ENCODE results near the gene KLF18. TPM values are rescaled to one million over a fixed set of nuclear protein-coding genes. Genes with fewer than 3 reads are reported as not detected.

The KLF18 gene
- polyA plus RNA-seq, 3 donors: not detected

Other genes with a start within 250 kb of the KLF18 start
- gene ARTN, start 207.8 kb downstream of the KLF18 start, polyA plus RNA-seq (ENCODE audit: insufficient read length in 3 of 3): 1 to 10 TPM; 1.7 to 4.8 (median 2.4) TPM
- gene IPO13, start 194.7 kb downstream of the KLF18 start, polyA plus RNA-seq (ENCODE audit: insufficient read length in 3 of 3): 10 to 100 TPM; 42.6 to 44.7 (median 44.6) TPM
- 10 to 100 TPM; 23.2 to 27.2 (median 26.8) TPM for gene DPH2, start 171.6 kb downstream of the KLF18 start, polyA plus RNA-seq (ENCODE audit: insufficient read length in 3 of 3)
- 100 to 1,000 TPM; 152 to 168 (median 168) TPM for gene ATP6V0B, start 166.7 kb downstream of the KLF18 start, polyA plus RNA-seq (ENCODE audit: insufficient read length in 3 of 3)
- 10 to 100 TPM; 38.0 to 50.6 (median 42.1) TPM for gene B4GALT2, start 162.4 kb downstream of the KLF18 start, polyA plus RNA-seq (ENCODE audit: insufficient read length in 3 of 3)
- 10 to 100 TPM; 19.9 to 30.6 (median 29.0) TPM for gene CCDC24, start 150.0 kb downstream of the KLF18 start, polyA plus RNA-seq (ENCODE audit: insufficient read length in 3 of 3)
- gene SLC6A9, start 110.2 kb downstream of the KLF18 start, polyA plus RNA-seq (ENCODE audit: insufficient read length in 3 of 3): 1 to 10 TPM; 6.7 to 8.1 (median 6.9) TPM
- under 1 TPM in 1 of 3 donors, not detected in 2; 0.03 TPM for gene KLF17, start 22.8 kb downstream of the KLF18 start, polyA plus RNA-seq (ENCODE audit: insufficient read length in 3 of 3)
- gene DMAP1, start 71.8 kb upstream of the KLF18 start, polyA plus RNA-seq (ENCODE audit: insufficient read length in 3 of 3): 10 to 100 TPM; 58.3 to 77.0 (median 76.8) TPM
- 100 to 1,000 TPM in 1 of 3 donors, 10 to 100 TPM in 2; 96.0 to 107 (median 97.9) TPM for gene ERI3, start 213.6 kb upstream of the KLF18 start, polyA plus RNA-seq (ENCODE audit: insufficient read length in 3 of 3)